ENCODE results near the gene GATAD2B.
"Not testable (repeated sequence)": the region's sequence is repeated elsewhere in the genome, so short reads cannot be mapped to it uniquely, and the experiment has no call there.

The GATAD2B gene

GRCh38 chr1:153778824-153779519, 143.8 kb downstream of the GATAD2B start:
- DNase-seq (ENCODE audit: low read depth in 2 of 2): no peak

- DNase-seq (ENCODE audit: low read depth in 2 of 2): no peak
Measured at GRCh38 chr1:153778051-153778823, 144.5 kb downstream of the GATAD2B start.

GRCh38 chr1:153777648-153778047, 145.1 kb downstream of the GATAD2B start:
- no peak for DNase-seq (ENCODE audit: low read depth in 2 of 2)

- DNase-seq (ENCODE audit: low read depth in 2 of 2): no peak
Measured at GRCh38 chr1:153776845-153777370, 145.9 kb downstream of the GATAD2B start.

- DNase-seq (ENCODE audit: low read depth in 2 of 2): no peak
Measured at GRCh38 chr1:153776352-153776751, 146.4 kb downstream of the GATAD2B start.

- peak; percentile 7 to 33 for DNase-seq (ENCODE audit: low read depth in 2 of 2)
Measured at GRCh38 chr1:153775458-153776327, 147.1 kb downstream of the GATAD2B start.

- no peak for DNase-seq (ENCODE audit: low read depth in 2 of 2)
Measured at GRCh38 chr1:153774780-153775457, 147.9 kb downstream of the GATAD2B start, which contains the start of gene SLC27A3. Gene SLC27A3 (plus strand): TSS chr1:153775407. CDS start chr1:153775498, 91 bp downstream.

- DNase-seq (ENCODE audit: low read depth in 2 of 2): no peak
Measured at GRCh38 chr1:153774026-153774595, 148.7 kb downstream of the GATAD2B start.

- no peak for DNase-seq (ENCODE audit: low read depth in 2 of 2)
Measured at GRCh38 chr1:153773096-153773921, 149.5 kb downstream of the GATAD2B start.

- no peak for DNase-seq (ENCODE audit: low read depth in 2 of 2)
Measured at GRCh38 chr1:153771841-153772593, 150.8 kb downstream of the GATAD2B start.

GRCh38 chr1:153771261-153771660, 151.5 kb downstream of the GATAD2B start:
- DNase-seq (ENCODE audit: low read depth in 2 of 2): no peak

GRCh38 chr1:153770797-153771196, 152.0 kb downstream of the GATAD2B start:
- no peak for DNase-seq (ENCODE audit: low read depth in 2 of 2)

- no peak for DNase-seq (ENCODE audit: low read depth in 2 of 2)
Measured at GRCh38 chr1:153769221-153769620, 153.6 kb downstream of the GATAD2B start.

- no peak for DNase-seq (ENCODE audit: low read depth in 2 of 2)
Measured at GRCh38 chr1:153768316-153769181, 154.2 kb downstream of the GATAD2B start.

GRCh38 chr1:153767519-153767918, 155.3 kb downstream of the GATAD2B start:
- DNase-seq (ENCODE audit: low read depth in 2 of 2): no peak

GRCh38 chr1:153766663-153767062, 156.1 kb downstream of the GATAD2B start:
- not testable (repeated sequence) for DNase-seq (ENCODE audit: low read depth in 2 of 2)

GRCh38 chr1:153764310-153764709, 158.5 kb downstream of the GATAD2B start:
- no peak for DNase-seq (ENCODE audit: low read depth in 2 of 2)
